Neuronal stem cell (in vitro differentiated cells): Measurements from ENCODE around the gene SPACDR.

ENCODE experiments used
- DNase-seq: peaks from one replicate; pipeline ENCODE4 v3.0.0-alpha.2; 2013; ENCODE audit warnings: low spot score
- H2AFZ ChIP-seq: one replicate; pipeline ENCODE4 v1.6.1; 2013; ENCODE audit warnings: mild to moderate bottlenecking, low read length, inconsistent platforms
- H2AK5ac ChIP-seq: 2 replicates; pipeline ENCODE4 v1.6.1; 2013; ENCODE audit warnings: low read depth, mild to moderate bottlenecking, inconsistent platforms, low read length, moderate library complexity, mixed read lengths
- H2BK120ac ChIP-seq: 2 replicates; pipeline ENCODE4 v1.6.1; 2013; ENCODE audit warnings: low read depth, mild to moderate bottlenecking, inconsistent platforms, low read length, moderate library complexity, mixed read lengths
- H2BK12ac ChIP-seq: one replicate; pipeline ENCODE4 v1.6.1; 2013; ENCODE audit warnings: low read length, inconsistent platforms
- H2BK15ac ChIP-seq: 2 replicates; pipeline ENCODE4 v1.6.1; 2013; ENCODE audit warnings: mild to moderate bottlenecking, low read length, inconsistent platforms, mixed read lengths
- H2BK5ac ChIP-seq: one replicate; pipeline ENCODE4 v1.6.1; 2013; ENCODE audit warnings: inconsistent platforms, mild to moderate bottlenecking, low read length, moderate library complexity
- H3K14ac ChIP-seq: one replicate; pipeline ENCODE4 v1.6.1; 2013; ENCODE audit warnings: low read length, inconsistent platforms
- H3K18ac ChIP-seq: 2 replicates; pipeline ENCODE4 v1.6.1; 2013; ENCODE audit warnings: low read length, inconsistent platforms
- H3K23ac ChIP-seq: 2 replicates; pipeline ENCODE4 v1.6.1; 2013; ENCODE audit warnings: low read depth, mild to moderate bottlenecking, mixed read lengths, low read length, inconsistent platforms; ENCODE audit not compliant: poor library complexity
- H3K27ac ChIP-seq: replicated peaks from 3 replicates; pipeline ENCODE4 v1.5.1; 2013; ENCODE audit warnings: low read length, inconsistent platforms
- H3K27me3 ChIP-seq, 3 experiments: 2 replicates each; pipeline ENCODE4 v1.6.1; 2013; ENCODE audit warnings: low read length in 3 of 3, mild to moderate bottlenecking in 2 of 3, inconsistent platforms in 1 of 3, low read depth in 1 of 3, mixed read lengths in 1 of 3, moderate library complexity in 1 of 3; ENCODE audit not compliant: control insufficient read depth in 3 of 3, insufficient read depth in 3 of 3
- H3K36me3 ChIP-seq, 2 donors: replicated peaks in 1 of 2; 2 replicates each; pipeline ENCODE4 v1.6.1; 2013; ENCODE audit warnings: low read length in 2 of 2; ENCODE audit not compliant: control insufficient read depth in 2 of 2, insufficient read depth in 2 of 2
- H3K4ac ChIP-seq: 2 replicates; pipeline ENCODE4 v1.6.1; 2013; ENCODE audit warnings: inconsistent platforms, mild to moderate bottlenecking, low read length, moderate library complexity
- H3K4me1 ChIP-seq, 2 donors: 1 replicate in 1 of 2; 2 replicates in 1 of 2; pipeline ENCODE4 v1.6.1; 2013; ENCODE audit warnings: low read length in 2 of 2, low read depth in 1 of 2; ENCODE audit not compliant: control insufficient read depth in 2 of 2, insufficient read depth in 1 of 2
- H3K4me2 ChIP-seq: one replicate; pipeline ENCODE4 v1.6.1; 2013; ENCODE audit warnings: mild to moderate bottlenecking, low read length, inconsistent platforms; ENCODE audit not compliant: insufficient read depth, poor library complexity, severe bottlenecking
- H3K4me3 ChIP-seq, 2 donors: 2 replicates each; pipeline ENCODE4 v1.5.1; 2013; ENCODE audit warnings: low read length in 2 of 2, mild to moderate bottlenecking in 2 of 2, inconsistent platforms in 1 of 2, moderate library complexity in 1 of 2
- H3K79me1 ChIP-seq: one replicate; pipeline ENCODE4 v1.6.1; 2013; ENCODE audit warnings: low read depth, mild to moderate bottlenecking, inconsistent platforms, low read length, moderate library complexity
- H3K9ac ChIP-seq: one replicate; pipeline ENCODE4 v1.6.1; 2013; ENCODE audit warnings: mild to moderate bottlenecking, low read depth, low read length, inconsistent platforms; ENCODE audit not compliant: poor library complexity
- H3K9me3 ChIP-seq, 2 donors: replicated peaks in 1 of 2; 2 replicates each; pipeline versions ENCODE3 to v1.6.1; 2013; ENCODE audit warnings: low read length in 2 of 2, mild to moderate bottlenecking in 2 of 2, inconsistent platforms in 1 of 2, low read depth in 1 of 2, mixed read lengths in 1 of 2, moderate library complexity in 1 of 2; ENCODE audit not compliant: control insufficient read depth in 2 of 2, insufficient read depth in 1 of 2
- H4K8ac ChIP-seq: one replicate; pipeline ENCODE4 v1.6.1; 2013; ENCODE audit warnings: low read depth, mild to moderate bottlenecking, inconsistent platforms, low read length, moderate library complexity
- H4K91ac ChIP-seq: one replicate; pipeline ENCODE4 v1.6.1; 2013; ENCODE audit warnings: low read length, low read depth, mild to moderate bottlenecking, inconsistent platforms; ENCODE audit not compliant: poor library complexity
- WGBS, 2 donors: extraction: QIAGEN DNeasy Blood & Tissue Kit; methylation state at CpG; one replicate each; pipeline ENCODE4 v1.1.7; 2013; ENCODE audit warnings: missing lambda C conversion rate in 2 of 2, mixed read lengths in 1 of 2; ENCODE audit not compliant: insufficient read length in 2 of 2, insufficient replicate concordance in 1 of 2; ENCODE audit errors: extremely low coverage in 2 of 2; 5-methylcytosine and 5-hydroxymethylcytosine counted together

Gene SPACDR

DNA sequence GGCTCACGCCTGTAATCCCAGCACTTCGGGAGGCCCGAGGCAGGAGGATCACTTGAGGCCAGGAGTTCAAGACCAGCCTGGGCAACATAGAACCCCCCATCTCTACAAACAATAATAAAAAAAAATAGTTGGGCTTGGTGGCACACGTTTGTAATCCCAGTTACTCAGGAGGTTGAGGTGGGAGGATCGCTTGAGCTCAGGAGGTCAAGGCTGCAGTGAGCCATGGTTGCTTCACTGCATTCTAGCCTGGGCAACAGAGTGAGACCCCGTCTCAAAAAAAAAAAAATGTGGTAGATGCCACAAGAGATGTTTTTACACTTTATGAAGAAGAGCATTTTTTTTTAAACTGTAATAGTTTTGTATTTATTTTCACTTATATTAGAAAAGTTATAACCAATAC lies 32.4 kb upstream of the SPACDR start:
- no peak overlapping the region for H3K4me2 ChIP-seq
- H2AFZ ChIP-seq = no peak overlapping the region
- no CpG with 5 or more reads among the region's 6 CpGs for WGBS, 2 donors
- peaks cover 2 to 7% of the 10 kb centered on the region in 2 donors for H3K36me3 ChIP-seq
- H4K8ac ChIP-seq = no peak overlapping the region
- no peak overlapping the region for H3K18ac ChIP-seq
- no peak overlapping the region for H2BK120ac ChIP-seq
- H3K14ac ChIP-seq = no peak overlapping the region
- no peak for DNase-seq
- H2BK15ac ChIP-seq = no peak overlapping the region
- no peak overlapping the region for H3K4me3 ChIP-seq
- no peaks in the 10 kb centered on the region for H3K79me1 ChIP-seq
- H2BK12ac ChIP-seq = no peak overlapping the region
- no peaks in the 10 kb centered on the region for H3K9me3 ChIP-seq
- no peaks in the 10 kb centered on the region for H3K27me3 ChIP-seq
- no peak overlapping the region for H2AK5ac ChIP-seq
- H3K9ac ChIP-seq = no peak overlapping the region
- peaks cover 2 to 6% of the 10 kb centered on the region in 2 donors for H3K4me1 ChIP-seq
- no peak overlapping the region for H3K4ac ChIP-seq
- H3K27ac ChIP-seq = no peak overlapping the region
- H4K91ac ChIP-seq = no peak overlapping the region
- H2BK5ac ChIP-seq = no peak overlapping the region
- no peak overlapping the region for H3K23ac ChIP-seq

DNA sequence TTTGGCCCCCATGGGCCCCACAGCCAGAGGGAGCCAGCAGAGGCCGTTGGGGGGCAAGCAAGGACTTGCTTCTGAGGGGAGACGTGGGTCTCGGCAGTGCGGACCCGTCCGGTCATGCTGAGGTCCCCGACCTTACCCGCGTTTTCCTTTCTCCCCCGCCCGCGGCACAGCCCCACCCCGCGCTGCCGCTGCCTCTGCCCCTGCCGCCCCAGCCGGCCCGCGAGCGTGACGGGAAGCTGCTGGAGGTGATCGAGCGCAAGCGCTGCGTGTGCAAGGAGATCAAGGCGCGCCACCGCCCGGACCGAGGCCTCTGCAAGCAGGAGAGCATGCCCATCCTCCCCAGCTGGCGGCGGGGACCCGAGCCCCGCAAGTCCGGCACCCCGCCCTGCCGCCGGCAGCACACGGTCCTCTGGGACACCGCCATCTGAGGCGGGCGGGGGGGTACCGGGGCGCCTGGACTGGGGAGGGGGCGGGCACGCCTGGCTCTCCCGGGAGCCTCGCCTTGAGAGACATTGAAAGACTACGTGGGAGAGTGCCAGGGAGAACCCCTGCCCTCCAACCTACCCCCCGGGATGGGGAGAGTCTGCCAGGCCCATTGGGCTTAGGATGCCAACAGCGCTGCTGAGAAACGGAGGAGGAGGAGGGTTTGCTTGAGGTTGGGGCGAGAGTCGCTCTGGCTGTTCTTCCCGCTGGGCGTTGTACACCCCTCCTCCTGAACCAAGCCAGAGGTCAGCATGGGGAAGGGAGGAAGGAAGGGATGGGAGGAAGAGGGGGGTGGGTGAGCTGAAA lies 29.6 kb upstream of the SPACDR start:
- Histone ChIP-seq H2BK120ac (no peak overlapping the region), H3K4me1 (peaks cover 23 to 24% of the 10 kb centered on the region in 2 donors), H3K4me3 (peak overlapping the region in 1 of 2 donors; percentile 68), H2BK5ac (no peak overlapping the region), H3K9ac (peak overlapping the region; percentile 83), H2BK12ac (no peak overlapping the region), H3K79me1 (peaks cover 2% of the 10 kb centered on the region), H3K18ac (peak overlapping the region; percentile 97), H4K8ac (no peak overlapping the region), H4K91ac (no peak overlapping the region), H2AFZ (no peak overlapping the region), H3K27ac (no peak overlapping the region), H3K4ac (no peak overlapping the region), H3K23ac (peak overlapping the region; percentile 92), H3K36me3 (peaks cover 2 to 8% of the 10 kb centered on the region in 2 donors), H3K14ac (peak overlapping the region; percentile 78), H3K4me2 (peak overlapping the region; percentile 65), H3K9me3 (no peaks in the 10 kb centered on the region), H2BK15ac (peak overlapping the region; percentile 97), H2AK5ac (peak overlapping the region; percentile 41), H3K27me3 (no peaks in the 10 kb centered on the region)
- WGBS, 2 donors = no CpG with 5 or more reads among the region's 56 CpGs
- no peak for DNase-seq

- Histone ChIP-seq H2BK5ac (no peak overlapping the region), H2AFZ (no peak overlapping the region), H3K36me3 (peaks cover 2 to 12% of the 10 kb centered on the region in 2 donors), H3K14ac (no peak overlapping the region), H4K91ac (no peak overlapping the region), H2BK12ac (no peak overlapping the region), H3K4me3 (no peak overlapping the region), H2BK120ac (no peak overlapping the region), H3K23ac (no peak overlapping the region), H3K4ac (no peak overlapping the region), H3K27ac (no peak overlapping the region), H3K27me3 (no peaks in the 10 kb centered on the region), H4K8ac (no peak overlapping the region), H3K4me1 (peaks cover 24 to 26% of the 10 kb centered on the region in 2 donors), H2AK5ac (no peak overlapping the region), H3K4me2 (no peak overlapping the region), H3K79me1 (peaks cover 2% of the 10 kb centered on the region), H3K18ac (peak overlapping the region; percentile 97), H3K9me3 (no peaks in the 10 kb centered on the region), H2BK15ac (no peak overlapping the region), H3K9ac (no peak overlapping the region)
- no peak for DNase-seq
- no CpG with 5 or more reads among the region's 5 CpGs for WGBS, 2 donors
These were observed 28.8 kb upstream of the SPACDR start for GRCh38 chr7:100492738-100493475.

GRCh38 chr7:100491192-100491578 lies 27.1 kb upstream of the SPACDR start:
- Histone ChIP-seq H3K4ac (no peak overlapping the region), H2BK5ac (peak overlapping the region; percentile 71), H2BK15ac (peak overlapping the region; percentile 76), H3K4me2 (no peak overlapping the region), H3K4me3 (no peak overlapping the region), H3K36me3 (peaks cover 2 to 12% of the 10 kb centered on the region in 2 donors), H2BK120ac (peak overlapping the region; percentile 98), H3K79me1 (peaks cover 5% of the 10 kb centered on the region), H2BK12ac (no peak overlapping the region), H3K9ac (no peak overlapping the region), H3K18ac (no peak overlapping the region), H3K23ac (no peak overlapping the region), H4K8ac (no peak overlapping the region), H3K9me3 (no peaks in the 10 kb centered on the region), H3K27me3 (no peaks in the 10 kb centered on the region), H2AK5ac (peak overlapping the region; percentile 77), H2AFZ (no peak overlapping the region), H3K27ac (no peak overlapping the region), H3K4me1 (peaks cover 31 to 36% of the 10 kb centered on the region in 2 donors), H4K91ac (no peak overlapping the region), H3K14ac (no peak overlapping the region)
- DNase-seq = no peak
- WGBS, 2 donors = no CpG with 5 or more reads among the region's 5 CpGs
